ENCODE data around the gene TGFBR3.

GRCh38 chr1:91769742-91770141 lies 116.2 kb downstream of the TGFBR3 start:
- TF ChIP-seq CTCF (IDR thresholded peaks at IDR 0.05; ENCODE audit: poor library complexity) (no peak), EZH2 (IDR thresholded peaks at IDR 0.05; ENCODE audit: borderline replicate concordance) (no peak)
